B cell (primary cell): ENCODE results near the gene PPP1R12C.

Source experiments
- EZH2 ChIP-seq: IDR thresholded peaks from 2 replicates; pipeline ENCODE4 v1.6.1; 2012; ENCODE audit warnings: borderline replicate concordance, low read depth, mild to moderate bottlenecking, moderate library complexity, low read length; ENCODE audit not compliant: insufficient read depth, poor library complexity, severe bottlenecking
- TF ChIP-seq, protein P1 (sequence below): fragments of 200-600 bp; IDR thresholded peaks from one replicate; pipeline ENCODE4 v1.8.0; 2022; ENCODE audit warnings: antibody characterized with exemption, mild to moderate bottlenecking

DNA sequence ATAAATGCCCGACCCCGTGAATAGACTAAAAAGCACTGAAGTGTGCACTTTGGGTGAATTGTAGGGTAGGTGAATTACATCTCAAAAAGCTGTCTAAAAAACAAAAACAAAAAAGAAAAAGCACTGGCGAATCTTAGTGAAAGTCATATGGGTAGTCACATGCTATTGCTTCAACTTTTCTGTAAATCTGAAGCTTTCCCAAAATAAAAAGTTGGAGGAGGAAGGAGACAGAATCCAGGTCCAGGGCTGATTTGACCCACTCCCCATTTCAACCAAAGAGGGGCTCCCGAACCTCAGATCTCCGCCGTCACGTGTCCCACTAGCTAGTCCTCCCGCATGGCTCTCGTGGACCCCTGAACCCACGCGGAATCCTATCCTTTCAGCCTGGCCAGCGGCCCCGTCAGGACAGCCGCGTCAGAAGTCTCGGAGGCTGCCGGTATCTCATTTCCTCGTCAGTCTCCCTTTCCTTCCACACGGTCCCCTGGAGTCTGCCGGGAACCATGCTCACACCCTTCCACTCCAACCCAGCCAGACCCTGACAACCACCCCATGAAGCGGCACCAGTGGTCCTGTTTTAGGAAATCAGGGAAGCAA lies 6.1 kb downstream of the PPP1R12C start:
- TF ChIP-seq, protein P1, sequence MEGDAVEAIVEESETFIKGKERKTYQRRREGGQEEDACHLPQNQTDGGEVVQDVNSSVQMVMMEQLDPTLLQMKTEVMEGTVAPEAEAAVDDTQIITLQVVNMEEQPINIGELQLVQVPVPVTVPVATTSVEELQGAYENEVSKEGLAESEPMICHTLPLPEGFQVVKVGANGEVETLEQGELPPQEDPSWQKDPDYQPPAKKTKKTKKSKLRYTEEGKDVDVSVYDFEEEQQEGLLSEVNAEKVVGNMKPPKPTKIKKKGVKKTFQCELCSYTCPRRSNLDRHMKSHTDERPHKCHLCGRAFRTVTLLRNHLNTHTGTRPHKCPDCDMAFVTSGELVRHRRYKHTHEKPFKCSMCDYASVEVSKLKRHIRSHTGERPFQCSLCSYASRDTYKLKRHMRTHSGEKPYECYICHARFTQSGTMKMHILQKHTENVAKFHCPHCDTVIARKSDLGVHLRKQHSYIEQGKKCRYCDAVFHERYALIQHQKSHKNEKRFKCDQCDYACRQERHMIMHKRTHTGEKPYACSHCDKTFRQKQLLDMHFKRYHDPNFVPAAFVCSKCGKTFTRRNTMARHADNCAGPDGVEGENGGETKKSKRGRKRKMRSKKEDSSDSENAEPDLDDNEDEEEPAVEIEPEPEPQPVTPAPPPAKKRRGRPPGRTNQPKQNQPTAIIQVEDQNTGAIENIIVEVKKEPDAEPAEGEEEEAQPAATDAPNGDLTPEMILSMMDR, result no peak
- no peak for TF ChIP-seq EZH2
